ENCODE measurements around the gene MRPS25. TPM values are rescaled to one million over a fixed set of nuclear protein-coding genes. Genes with fewer than 3 reads are reported as not detected.

The MRPS25 gene
- total RNA-seq, 4 donors from 2014 or later: 47.5 to 209 (median 117) TPM

- WGBS, 2 donors (ENCODE audit: low coverage in 1 of 2): 80 to 94% methylated on average over 2 to 3 of the region's 3 CpGs
- DNase-seq: no peak
- in situ Hi-C loops (cut with MboI; ENCODE audit: low pct_ligation_motif_present in 1 of 4, low pct_unique_long_range_greater_than_20kb in 1 of 4, low sequenced_read_pairs in 3 of 4) (loop anchor here in 1 of 4 donors (25.0 kb wide), 1 partner anchor 380 kb away; the partner anchor contains the start of gene CCDC174), intact Hi-C loops (cut with DNase I; ENCODE audit: low total_unique reads) (no loop called here)
- TF ChIP-seq CTCF (IDR thresholded peaks at IDR 0.05) (no peak), POLR2AphosphoS5 (IDR thresholded peaks at IDR 0.05) (no peak), EP300 (IDR thresholded peaks at IDR 0.05; ENCODE audit: low read depth) (no peak), POLR2A (IDR thresholded peaks at IDR 0.05) (no peak)
- Histone ChIP-seq H3K27ac (no peak overlapping the region), H3K27me3 (no peaks in the 10 kb centered on the region), H3K9me3 (no peaks in the 10 kb centered on the region), H3K4me1 (no peaks in the 10 kb centered on the region), H3K36me3 (peaks cover 0 to 67% (median 35%) of the 10 kb centered on the region in 4 donors), H3K4me3 (no peak overlapping the region)
Measured at GRCh38 chr3:15041950-15042349, 23.2 kb downstream of the MRPS25 start.

- in situ Hi-C loops (cut with MboI; ENCODE audit: low pct_ligation_motif_present in 1 of 4, low pct_unique_long_range_greater_than_20kb in 1 of 4, low sequenced_read_pairs in 3 of 4) (loop anchor here in 1 of 4 donors (25.0 kb wide), 1 partner anchor 379 kb away; the partner anchor contains the start of gene CCDC174), intact Hi-C loops (cut with DNase I; ENCODE audit: low total_unique reads) (no loop called here)
- H3K9me3 ChIP-seq: no peaks in the 10 kb centered on the region
- WGBS, 2 donors (ENCODE audit: low coverage in 1 of 2): 81 to 86% methylated on average over 2 to 3 of the region's 3 CpGs
- H3K36me3 ChIP-seq: peaks cover 0 to 71% (median 31%) of the 10 kb centered on the region in 4 donors
- no peaks in the 10 kb centered on the region for H3K27me3 ChIP-seq
- TF ChIP-seq EP300 (IDR thresholded peaks at IDR 0.05; ENCODE audit: low read depth) (no peak), POLR2A (IDR thresholded peaks at IDR 0.05) (no peak), CTCF (IDR thresholded peaks at IDR 0.05) (no peak), POLR2AphosphoS5 (IDR thresholded peaks at IDR 0.05) (no peak)
- no peaks in the 10 kb centered on the region for H3K4me1 ChIP-seq
- H3K27ac ChIP-seq: no peak overlapping the region
- no peak overlapping the region for H3K4me3 ChIP-seq
- DNase-seq: no peak
Measured at GRCh38 chr3:15040844-15041243, 24.3 kb downstream of the MRPS25 start.

GRCh38 chr3:15038306-15038705 is 26.8 kb downstream of the MRPS25 start:
- in situ Hi-C loops (cut with MboI; ENCODE audit: low pct_ligation_motif_present in 1 of 4, low pct_unique_long_range_greater_than_20kb in 1 of 4, low sequenced_read_pairs in 3 of 4): loop anchor here in 1 of 4 donors (25.0 kb wide), 1 partner anchor 376 kb away; the partner anchor contains the start of gene CCDC174
- WGBS, 2 donors (ENCODE audit: low coverage in 1 of 2): 89 to 95% methylated on average over 4 to 6 of the region's 6 CpGs

GRCh38 chr3:15033103-15033502 is 32.0 kb downstream of the MRPS25 start:
- no peak for DNase-seq
- Histone ChIP-seq H3K36me3 (peaks cover 0 to 65% (median 33%) of the 10 kb centered on the region in 4 donors), H3K4me1 (no peaks in the 10 kb centered on the region), H3K9me3 (no peaks in the 10 kb centered on the region), H3K27ac (no peak overlapping the region), H3K27me3 (no peaks in the 10 kb centered on the region), H3K4me3 (no peak overlapping the region)
- 60 to 93% methylated on average over 1 to 3 of the region's 3 CpGs for WGBS, 2 donors (ENCODE audit: low coverage in 1 of 2)
- TF ChIP-seq POLR2A (IDR thresholded peaks at IDR 0.05) (no peak), POLR2AphosphoS5 (IDR thresholded peaks at IDR 0.05) (no peak), EP300 (IDR thresholded peaks at IDR 0.05; ENCODE audit: low read depth) (no peak), CTCF (IDR thresholded peaks at IDR 0.05) (no peak)
- in situ Hi-C loops (cut with MboI; ENCODE audit: low pct_ligation_motif_present in 1 of 4, low pct_unique_long_range_greater_than_20kb in 1 of 4, low sequenced_read_pairs in 3 of 4) (loop anchor here in 1 of 4 donors (25.0 kb wide), 1 partner anchor 371 kb away; the partner anchor contains the start of gene CCDC174), intact Hi-C loops (cut with DNase I; ENCODE audit: low total_unique reads) (no loop called here)

More at GRCh38 chr3:15038306-15038705, 26.8 kb downstream of the MRPS25 start:
- peaks cover 0 to 73% (median 33%) of the 10 kb centered on the region in 4 donors for H3K36me3 ChIP-seq
- no peaks in the 10 kb centered on the region for H3K4me1 ChIP-seq
- intact Hi-C loops (cut with DNase I; ENCODE audit: low total_unique reads): no loop called here
- H3K27ac ChIP-seq: no peak overlapping the region
- H3K9me3 ChIP-seq: no peaks in the 10 kb centered on the region
- no peak for TF ChIP-seq POLR2AphosphoS5 (IDR thresholded peaks at IDR 0.05)
- TF ChIP-seq POLR2A (IDR thresholded peaks at IDR 0.05): no peak
- no peak for TF ChIP-seq EP300 (IDR thresholded peaks at IDR 0.05; ENCODE audit: low read depth)
- no peak for TF ChIP-seq CTCF (IDR thresholded peaks at IDR 0.05)
- H3K27me3 ChIP-seq: no peaks in the 10 kb centered on the region
- H3K4me3 ChIP-seq: no peak overlapping the region
- no peak for DNase-seq
